GM18505 (cell line): Measurements from ENCODE around the gene PRMT1.

Experiments
- ATAC-seq: cut with Tn5 transposase; IDR thresholded peaks from one replicate; pipeline ENCODE4 v1.9.1; 2021; ENCODE audit not compliant: unreplicated experiment
- POLR2A ChIP-seq: IDR thresholded peaks from 4 replicates; pipeline ENCODE4 v1.6.1; 2011; ENCODE audit warnings: borderline replicate concordance; ENCODE audit not compliant: insufficient read depth, insufficient read length; ENCODE audit errors: extremely low read depth

Gene PRMT1

DNA sequence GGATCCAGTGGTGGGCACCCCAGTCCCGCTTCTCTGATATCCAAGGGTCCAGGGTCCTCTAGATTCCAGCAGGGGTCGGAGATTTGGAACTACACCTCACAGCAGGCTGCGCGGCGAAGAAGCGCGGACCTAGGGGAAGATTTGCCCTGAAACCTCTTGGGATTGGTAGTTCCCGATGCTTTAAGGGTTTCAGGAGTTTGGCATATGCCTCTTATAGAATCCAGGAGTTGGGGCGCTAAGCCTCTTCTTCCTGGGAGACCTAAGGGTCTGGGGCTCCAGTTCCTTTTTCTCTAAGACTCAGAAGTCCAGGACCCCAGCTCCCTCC, 11.0 kb upstream of the PRMT1 start:
- ATAC-seq = no peak
- TF ChIP-seq POLR2A = no peak

DNA sequence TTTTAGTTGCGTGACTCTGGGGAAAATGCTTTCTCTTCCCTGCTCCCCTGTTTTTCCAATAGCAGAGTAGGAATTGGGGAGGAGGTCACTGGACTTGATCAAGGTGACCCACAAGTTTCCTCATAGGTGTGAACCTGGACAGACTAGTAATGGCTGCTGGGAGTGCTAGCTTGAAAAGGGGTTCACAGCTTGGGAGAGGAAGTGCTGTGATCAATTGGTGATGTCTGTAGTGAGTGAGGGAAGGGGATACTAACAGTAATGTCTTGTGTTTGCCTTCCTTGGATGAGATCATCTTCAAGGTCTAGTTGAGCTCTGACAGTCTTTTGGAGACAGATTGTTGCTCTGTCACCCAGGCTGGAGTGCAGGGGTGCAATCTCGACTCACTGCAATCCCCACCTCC, 9.6 kb upstream of the PRMT1 start:
- no peak for TF ChIP-seq POLR2A

DNA sequence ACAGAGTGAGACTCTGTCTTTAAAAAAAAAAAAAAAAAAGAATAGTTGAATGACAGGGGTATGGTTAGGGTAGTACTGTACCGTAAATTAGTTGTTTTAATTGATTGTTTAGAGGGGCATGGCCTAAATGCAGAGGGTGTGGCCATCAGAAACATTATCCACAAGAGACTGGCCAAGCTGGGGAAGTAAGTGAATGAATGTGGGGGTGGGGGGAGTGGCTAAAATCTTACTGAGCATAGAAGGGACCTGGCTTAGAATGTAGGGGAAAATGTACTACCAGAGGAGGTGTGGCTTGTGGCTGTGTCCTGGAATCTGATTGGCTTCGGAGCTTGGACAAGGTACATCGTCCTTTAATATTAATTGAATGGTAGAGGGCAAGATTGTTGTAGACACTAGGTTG, 7.6 kb upstream of the PRMT1 start:
- no peak for TF ChIP-seq POLR2A
- ATAC-seq = no peak

More for the DNA sequence above, 9.6 kb upstream of the PRMT1 start:
- ATAC-seq = no peak

DNA sequence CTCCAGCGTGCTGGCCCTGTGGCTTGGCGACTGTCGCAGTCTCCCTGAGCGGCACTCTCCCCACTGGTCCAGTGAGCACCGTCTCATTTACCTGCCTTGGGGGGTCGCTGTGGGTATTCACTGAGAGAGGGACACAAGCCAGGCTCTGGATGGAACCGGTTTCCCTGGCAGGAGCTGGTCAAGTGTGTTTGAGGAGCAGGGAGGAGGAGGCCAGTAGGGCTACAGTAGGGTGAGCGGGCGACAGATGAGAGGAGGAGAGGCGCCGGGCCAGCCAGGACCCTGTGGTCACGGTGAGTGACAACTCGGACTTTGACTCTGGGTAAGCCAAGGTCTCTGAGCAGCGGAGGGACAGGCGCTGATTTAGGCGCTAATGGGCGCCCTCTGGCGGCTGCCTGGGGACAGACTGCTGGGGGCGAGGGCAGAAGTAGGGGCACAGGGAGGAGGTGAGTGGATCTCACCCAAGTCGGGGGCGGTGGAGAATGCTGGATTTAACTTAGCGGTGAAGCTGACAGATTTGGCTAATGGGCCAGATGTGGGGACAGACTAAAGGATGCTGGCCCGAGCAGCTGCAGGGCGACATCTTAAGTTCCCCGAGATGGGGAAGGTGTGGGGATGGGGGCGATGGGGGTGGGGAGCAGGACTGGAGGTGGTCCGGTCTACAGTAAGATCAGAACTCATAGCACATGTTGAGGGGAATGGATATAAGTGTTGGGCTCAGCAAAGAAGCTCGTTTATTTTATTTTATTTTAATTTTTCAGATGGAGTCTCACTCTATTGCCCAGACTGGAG, 4.7 kb upstream of the PRMT1 start:
- no peak for TF ChIP-seq POLR2A
- no peak for ATAC-seq

DNA sequence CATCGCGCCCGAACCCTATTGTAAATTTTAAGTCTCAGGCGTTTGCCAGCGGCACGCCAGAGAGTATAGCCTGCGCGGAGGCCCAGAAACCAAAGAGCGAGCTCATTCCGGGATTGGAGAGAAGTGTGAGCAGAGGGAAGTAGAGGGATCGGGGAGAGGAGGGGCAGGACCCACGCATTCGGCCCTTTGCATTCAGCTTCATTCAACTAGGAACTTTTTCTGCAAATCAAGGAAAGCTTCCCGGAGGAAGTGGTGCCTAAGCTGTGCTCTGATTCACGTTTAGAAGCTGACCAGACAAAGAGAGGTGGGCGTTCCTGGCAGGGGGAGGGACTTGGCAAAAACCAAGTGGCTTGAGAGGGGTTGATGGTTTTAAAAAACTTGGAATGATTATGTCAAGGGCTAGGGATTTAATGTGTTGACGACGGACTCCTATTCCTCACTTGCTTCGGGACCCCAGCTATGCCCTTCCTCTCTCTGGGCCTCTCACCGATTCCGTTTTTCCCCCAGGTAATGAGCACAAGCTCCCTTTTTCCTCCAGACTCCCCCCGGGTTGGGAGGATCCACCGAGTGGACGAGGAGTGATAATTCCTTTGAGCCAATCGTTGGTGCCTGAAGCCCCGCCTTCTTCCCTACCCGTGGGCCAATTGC, 811 bp upstream of the PRMT1 start:
- peak; percentile 93 for TF ChIP-seq POLR2A
- peak; percentile 21 for ATAC-seq

DNA sequence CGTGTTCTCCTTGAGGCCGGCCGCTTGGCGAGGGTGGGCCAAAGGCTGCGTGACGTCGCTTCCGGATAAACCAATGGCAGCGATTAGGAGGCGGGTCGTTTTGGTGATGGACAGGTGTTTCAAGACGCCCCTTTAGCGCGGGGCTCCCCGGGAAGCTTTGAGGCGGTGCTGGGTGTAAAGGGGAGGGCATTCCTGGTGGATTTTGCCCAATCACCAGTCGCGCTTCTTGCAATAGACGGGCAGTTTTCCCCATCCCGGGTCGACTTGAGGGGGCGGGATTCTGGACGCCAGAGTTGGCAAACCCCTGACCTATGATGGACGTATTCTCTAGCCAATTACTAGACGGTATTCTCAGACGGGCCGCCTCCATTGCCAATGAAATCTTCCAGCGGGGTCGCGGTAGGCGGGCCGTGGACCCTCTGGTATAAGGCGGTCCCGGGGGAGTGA, 264 bp upstream of the PRMT1 start:
- peak; percentile 56 for ATAC-seq
- TF ChIP-seq POLR2A = no peak

DNA sequence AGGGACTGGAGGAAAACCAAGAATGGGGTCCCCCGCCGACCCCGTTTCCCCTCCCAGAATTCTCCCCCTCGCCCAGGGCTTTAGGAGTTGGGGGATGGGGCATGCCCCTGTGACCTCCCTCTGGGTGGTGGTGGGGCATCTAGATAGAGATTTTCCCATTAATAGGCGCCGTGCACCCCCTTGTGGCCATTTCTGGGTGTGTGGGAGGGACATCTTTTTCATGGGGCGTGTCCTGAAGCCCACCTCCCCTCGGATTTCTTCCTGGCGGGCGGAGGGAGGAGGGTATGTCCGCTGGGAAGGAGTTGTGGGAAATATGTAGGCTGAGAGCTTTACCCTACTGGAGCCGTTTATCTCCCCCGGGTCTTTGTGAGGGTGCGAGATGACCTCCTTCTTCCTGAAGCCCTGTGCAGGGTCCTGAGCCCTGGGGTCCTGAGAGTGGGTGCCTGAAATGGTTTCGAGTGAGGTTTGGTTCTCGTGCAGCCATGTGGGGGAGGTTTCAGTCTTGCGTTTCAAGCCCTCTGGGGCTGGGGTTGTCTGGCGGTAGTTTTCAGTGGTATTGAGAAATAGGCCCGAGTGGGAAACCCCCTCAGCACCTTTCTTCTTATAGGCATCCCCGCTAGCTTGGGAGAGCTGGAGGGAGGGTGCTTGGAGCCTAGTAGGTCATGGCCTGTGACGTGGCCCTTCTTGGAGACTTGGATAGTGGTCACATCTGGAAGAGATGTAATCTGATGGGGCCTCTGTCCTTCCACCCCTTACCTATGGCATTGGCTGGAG, 1.0 kb downstream of the PRMT1 start:
- ATAC-seq = no peak
- TF ChIP-seq POLR2A = no peak

DNA sequence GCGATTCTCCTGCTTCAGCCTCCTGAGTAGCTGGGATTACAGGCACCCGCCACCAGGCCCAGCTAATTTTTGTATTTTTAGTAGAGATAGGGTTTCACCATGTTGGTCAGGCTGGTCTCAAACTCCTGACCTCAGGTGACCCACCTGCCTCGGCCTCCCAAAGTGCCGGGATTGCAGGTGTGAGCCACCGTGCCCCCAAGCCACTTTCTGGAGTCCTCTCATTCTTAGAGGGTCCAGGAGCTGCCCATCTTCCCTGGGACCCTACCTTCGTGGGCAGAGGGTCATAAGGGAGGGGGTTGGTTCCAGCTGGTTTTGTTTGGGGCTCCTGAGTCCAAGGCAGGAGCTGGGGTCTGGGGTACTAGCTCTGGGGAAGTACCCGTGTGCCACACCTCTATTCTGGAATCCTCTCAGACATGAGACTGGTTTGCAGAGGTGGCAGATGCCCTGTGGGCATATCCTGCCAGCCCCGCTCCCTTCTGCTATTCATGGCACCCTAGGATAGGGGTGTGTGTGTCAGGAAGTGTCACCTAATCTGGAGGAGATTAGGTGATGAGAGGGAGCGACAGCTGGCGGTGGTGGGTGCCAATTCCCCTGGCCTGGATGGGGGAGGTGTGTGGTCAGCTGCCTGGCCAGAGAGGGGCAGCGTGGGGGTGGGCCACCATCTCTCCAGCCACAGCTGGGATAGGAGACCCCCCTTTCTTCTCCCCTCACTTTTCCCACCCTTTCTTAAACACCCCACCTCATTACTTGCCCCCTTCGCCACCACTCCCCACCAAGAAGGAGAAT, 2.1 kb downstream of the PRMT1 start:
- ATAC-seq = no peak
- no peak for TF ChIP-seq POLR2A

DNA sequence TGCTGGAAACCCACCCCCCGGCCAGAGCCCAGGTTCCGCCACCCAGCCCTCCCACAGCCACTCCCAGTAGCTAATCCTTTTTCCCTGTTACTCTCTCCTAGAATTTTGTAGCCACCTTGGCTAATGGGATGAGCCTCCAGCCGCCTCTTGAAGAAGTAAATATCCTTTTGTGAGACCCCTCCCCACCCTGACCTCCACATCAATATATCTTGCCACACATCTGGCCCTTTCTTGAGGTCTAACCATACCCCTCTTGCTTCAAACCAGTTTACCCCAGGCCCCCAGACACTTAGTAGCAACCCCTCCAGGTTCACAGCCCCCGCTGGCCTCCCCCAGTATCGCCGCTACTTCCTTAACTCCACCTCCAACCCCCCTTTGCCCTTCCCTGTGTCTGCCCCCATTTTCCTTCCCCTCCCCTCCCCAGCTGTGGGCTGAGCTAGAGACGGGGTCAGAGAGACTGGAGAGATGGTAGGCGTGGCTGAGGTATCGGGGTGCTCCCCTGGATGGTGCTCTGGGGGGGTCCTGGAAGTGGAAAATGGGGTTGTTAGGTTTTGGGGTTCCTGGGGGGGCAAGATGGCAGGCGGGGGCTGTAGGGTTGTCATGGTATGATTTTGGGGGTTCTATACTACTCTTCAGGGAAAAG, 2.8 kb downstream of the PRMT1 start:
- ATAC-seq = no peak
- TF ChIP-seq POLR2A = no peak

DNA sequence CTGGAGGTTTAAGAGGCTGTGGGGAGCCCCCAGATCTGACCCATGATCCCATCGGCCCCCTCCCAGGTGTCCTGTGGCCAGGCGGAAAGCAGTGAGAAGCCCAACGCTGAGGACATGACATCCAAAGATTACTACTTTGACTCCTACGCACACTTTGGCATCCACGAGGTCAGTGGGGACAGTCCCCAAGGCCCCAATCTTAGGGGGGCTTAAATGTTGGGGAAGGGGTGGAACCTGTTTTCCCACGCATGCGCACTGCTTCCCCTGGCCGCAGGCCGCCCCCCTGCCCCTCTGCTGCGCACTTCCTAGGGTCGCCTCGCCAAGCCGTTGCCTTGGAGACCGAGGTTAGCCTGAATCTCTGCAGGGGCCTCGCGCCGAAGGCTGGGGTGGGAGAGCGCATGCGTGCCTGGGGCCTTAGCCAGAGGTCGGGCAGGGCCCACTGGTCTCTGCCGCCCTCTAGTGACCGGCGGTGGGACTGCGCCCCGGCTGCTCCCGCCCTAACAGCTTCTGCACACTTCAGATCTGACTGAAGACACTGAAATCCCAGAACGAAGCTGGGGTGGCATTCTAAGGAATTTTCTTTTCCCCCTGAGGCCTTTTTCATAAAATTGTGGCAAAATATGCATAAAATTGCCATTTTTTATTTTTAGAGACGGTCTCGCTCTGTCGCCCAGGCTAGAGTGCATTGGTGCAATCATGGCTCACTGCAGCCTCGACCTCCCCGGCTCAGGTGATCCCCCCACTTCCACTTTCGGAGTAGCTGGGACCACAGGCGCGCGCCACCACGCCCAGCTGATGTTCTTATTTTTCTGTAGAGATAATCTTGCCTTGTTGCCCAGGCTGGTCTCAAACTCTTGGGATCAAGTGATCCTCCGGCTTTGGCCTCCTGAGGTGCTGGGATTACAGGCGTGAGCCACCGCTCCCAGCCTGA, 3.6 kb downstream of the PRMT1 start:
- peak; percentile 14 for TF ChIP-seq POLR2A
- ATAC-seq = peak; percentile 21

DNA sequence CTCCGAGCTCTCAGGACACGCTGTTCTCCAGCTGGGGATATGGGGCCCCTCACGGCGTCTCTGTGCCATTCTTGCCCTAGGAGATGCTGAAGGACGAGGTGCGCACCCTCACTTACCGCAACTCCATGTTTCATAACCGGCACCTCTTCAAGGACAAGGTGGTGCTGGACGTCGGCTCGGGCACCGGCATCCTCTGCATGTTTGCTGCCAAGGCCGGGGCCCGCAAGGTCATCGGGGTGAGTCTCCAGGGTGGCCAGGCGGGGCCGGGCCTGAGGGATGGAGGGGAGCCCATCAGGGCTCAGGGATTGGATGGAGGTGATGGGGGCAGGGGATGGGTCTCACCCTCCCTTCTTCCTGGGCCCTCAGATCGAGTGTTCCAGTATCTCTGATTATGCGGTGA, 4.8 kb downstream of the PRMT1 start:
- no peak for ATAC-seq

DNA sequence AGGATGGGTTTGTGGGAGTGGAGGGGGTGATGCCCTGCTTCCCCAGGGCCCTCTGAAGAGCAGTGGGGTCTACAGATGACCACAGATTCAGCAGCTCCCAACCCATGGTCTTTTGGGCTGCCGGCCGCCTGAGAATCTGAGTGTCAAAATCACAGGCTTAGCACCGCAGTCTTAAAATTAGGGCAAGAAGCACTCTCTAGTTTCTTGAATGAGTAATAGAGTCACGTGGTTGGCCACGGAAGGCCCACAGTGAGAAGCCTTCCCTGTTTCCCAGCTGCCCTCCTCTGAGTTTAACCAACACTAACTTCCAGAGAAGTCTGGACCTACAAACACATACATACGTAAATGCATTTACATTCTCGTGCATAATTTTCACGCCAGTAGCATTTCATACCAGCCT, 5.2 kb downstream of the PRMT1 start:
- no peak for ATAC-seq
- TF ChIP-seq POLR2A = no peak

More for the DNA sequence above, 4.8 kb downstream of the PRMT1 start:
- TF ChIP-seq POLR2A = no peak
